GM19438 (cell line): ENCODE results near the gene SLC25A21.
"Not testable (repeated sequence)": the region's sequence is repeated elsewhere in the genome, so short reads cannot be mapped to it uniquely, and the experiment has no call there.

Source experiments
- ATAC-seq: cut with Tn5 transposase; IDR thresholded peaks from one replicate; pipeline ENCODE4 v1.9.1; 2021; ENCODE audit warnings: low read depth; ENCODE audit not compliant: unreplicated experiment

SLC25A21 gene

DNA sequence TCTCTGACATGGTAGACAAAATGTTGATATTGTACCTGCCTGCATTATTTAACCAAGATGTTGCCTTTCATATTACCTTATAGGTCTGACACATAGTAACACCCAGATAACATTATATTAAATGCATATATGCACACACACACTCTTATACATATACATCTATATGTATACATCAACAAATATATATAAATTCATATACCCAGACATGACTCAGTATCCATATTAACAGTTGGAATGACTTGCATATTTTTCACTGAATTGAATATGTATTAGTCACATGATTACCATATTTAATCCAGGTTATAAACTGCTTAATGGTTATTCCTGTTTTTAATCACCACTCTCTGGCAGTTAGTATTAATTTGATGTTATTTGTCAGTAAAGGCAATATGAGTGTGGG lies 425.5 kb downstream of the SLC25A21 start:
- ATAC-seq = no peak

GRCh38 chr14:36741858-36742257 lies 430.5 kb downstream of the SLC25A21 start:
- no peak for ATAC-seq

DNA sequence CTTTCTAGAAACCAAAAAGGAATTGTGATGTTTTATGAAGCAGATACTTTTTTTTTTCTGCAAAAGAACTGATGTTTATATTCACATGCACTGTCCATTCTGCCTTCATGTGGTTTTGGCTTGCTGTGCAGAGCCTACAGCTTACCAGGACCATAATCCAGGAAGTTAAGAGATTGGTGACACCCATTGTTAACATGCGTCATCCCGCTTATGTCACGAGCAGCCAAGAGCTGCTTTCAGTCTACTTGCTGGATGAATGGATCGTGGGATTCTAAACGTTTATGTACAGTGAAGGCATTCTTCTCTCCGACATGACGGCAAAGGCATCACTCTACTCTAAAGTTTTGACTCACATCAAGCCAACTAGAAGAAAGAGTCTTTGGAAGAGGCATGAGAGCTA lies 434.1 kb downstream of the SLC25A21 start:
- ATAC-seq = no peak

GRCh38 chr14:36726128-36726527 lies 446.3 kb downstream of the SLC25A21 start:
- ATAC-seq = no peak

- no peak for ATAC-seq
Measured at GRCh38 chr14:36724162-36724561, 448.2 kb downstream of the SLC25A21 start.

DNA sequence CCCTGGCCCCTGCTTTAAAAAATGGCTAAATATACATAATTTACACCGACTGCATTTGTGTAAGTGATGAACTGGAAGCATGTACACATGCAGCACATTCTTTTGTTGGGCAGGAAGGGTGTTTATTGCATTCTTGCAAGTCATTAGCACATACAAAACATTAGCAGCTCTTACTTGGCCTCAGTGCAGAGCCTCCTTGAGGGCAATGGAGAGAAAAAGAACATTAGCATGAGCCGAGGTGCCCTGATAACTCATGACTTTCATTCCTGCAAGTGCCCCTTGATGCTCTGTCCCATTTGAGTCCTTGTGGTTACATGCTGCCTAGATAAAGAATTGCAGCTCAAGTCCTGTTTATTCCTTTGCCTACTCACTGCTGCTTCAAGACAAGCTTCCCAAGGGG lies 448.9 kb downstream of the SLC25A21 start:
- no peak for ATAC-seq

DNA sequence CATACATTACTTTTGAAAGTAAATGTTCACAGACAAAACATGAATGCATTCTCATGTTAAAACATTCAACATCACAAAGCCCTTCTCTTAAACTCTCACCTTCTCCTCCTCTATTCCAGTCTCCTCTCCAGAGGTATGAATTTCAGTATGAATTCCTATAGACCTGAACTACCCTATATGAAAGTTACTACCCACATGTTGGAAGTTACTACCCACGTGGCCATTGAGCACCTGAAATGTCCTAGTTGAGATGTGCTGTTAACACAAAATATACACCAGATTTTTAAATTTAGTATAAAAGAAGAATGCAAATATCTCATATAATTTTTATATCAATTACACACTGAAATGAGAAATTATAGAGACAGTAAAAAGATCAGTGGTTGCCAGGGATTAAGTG lies 450.5 kb downstream of the SLC25A21 start:
- no peak for ATAC-seq

- no peak for ATAC-seq
Measured at GRCh38 chr14:36720657-36721056, 451.7 kb downstream of the SLC25A21 start.

GRCh38 chr14:36719823-36720222 lies 452.6 kb downstream of the SLC25A21 start:
- no peak for ATAC-seq

- no peak for ATAC-seq
Measured at GRCh38 chr14:36718216-36718615, 454.2 kb downstream of the SLC25A21 start.

- no peak for ATAC-seq
Measured at GRCh38 chr14:36717363-36717762, 455.0 kb downstream of the SLC25A21 start.

- no peak for ATAC-seq
Measured at GRCh38 chr14:36716614-36717184, 455.7 kb downstream of the SLC25A21 start.

DNA sequence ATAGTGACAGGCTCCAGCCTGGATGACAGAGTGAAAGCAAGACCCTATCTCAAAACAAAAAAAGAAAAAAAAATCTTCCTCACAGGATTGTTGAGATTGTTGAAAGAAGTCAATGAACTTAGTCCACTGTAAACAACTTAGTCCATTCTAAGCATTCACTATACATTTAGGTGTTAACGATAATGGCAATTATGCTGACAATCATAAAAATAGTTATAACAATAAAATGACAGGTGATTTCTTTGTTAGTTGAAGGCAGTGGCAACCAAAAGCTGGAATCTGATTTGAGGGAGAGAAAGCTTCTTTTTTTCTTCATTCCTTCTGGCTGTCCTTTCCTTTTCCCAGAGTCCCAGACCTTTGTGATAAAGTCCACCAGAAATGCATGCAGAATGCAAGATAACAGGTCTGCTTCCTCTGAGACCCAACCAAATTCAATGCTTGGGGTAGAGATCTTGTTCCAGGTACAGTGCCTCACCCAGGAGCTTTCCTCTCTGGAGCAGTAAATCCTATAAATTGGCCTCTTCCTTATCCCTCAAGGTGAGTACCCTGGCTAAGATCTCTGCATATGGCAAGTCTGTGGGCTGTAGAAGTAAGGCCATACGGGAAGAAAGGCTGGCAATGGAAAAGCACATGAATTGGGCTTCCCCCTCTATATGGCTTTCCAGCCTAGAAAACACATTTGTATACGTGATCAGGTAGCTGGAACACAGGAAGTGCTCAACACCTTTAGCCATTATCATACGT lies 458.3 kb downstream of the SLC25A21 start:
- no peak for ATAC-seq

DNA sequence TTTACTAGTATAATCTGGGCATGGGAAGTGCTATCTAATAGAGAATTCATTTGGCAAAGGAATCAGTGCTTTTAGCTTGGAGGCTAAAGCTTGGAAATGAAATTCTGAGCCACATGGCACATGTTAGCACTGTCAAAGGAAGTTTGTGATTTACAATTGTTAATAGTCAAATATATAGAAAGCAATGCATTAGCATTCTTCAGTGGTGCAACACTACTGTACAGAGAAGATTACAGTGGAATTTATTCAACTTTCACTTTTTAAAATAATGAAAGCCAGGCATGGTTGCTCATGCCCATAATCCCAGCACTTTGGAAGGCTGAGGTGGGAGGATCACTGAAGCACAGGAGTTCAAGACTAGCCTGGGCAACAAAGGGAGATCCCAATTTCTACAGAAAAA lies 464.8 kb downstream of the SLC25A21 start:
- no peak for ATAC-seq

- ATAC-seq = no peak
Measured at GRCh38 chr14:36702474-36702873, 469.9 kb downstream of the SLC25A21 start.

- no peak for ATAC-seq
Measured at GRCh38 chr14:36701132-36701531, 471.3 kb downstream of the SLC25A21 start.

DNA sequence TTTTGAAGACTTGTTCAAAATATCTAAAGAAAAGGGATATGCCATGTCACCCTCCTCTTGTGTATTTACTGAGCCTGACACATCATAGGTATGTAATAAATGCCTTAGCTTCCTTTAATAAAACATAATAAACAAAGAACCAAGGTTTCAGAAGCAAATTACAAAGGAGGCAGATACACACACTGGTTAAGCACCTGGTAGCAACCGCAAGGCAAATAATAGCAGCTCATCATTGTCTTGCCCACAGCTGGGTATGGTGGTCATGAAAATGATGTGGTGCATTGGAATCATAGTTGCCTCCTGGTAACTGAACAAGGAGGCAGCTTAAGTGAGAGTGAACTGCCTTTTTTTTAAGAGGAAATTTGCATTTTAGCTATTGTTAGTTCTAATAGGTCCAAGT lies 471.8 kb downstream of the SLC25A21 start:
- no peak for ATAC-seq

- ATAC-seq = not testable (repeated sequence)
Measured at GRCh38 chr14:36699420-36699819, 473.0 kb downstream of the SLC25A21 start.

GRCh38 chr14:36690311-36691040 lies 481.9 kb downstream of the SLC25A21 start:
- ATAC-seq = no peak

DNA sequence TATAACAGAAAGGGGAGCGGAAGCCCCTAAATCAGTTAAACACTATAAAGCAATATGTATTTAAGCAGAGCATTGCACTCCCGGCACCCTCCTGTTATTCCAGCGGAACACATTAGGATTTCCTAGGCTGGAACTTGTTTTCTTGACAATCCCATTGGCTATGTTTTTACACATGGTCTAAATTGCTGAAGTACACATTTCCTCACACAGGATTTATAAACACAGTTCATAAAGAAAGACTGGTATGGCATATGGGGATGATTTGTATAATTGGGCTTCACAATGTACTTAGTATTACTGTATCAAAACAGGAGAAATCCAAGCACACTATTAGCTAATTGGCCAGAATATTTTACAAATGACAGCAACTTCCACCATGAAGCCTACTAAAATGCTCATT lies 487.5 kb downstream of the SLC25A21 start:
- no peak for ATAC-seq

- no peak for ATAC-seq
Measured at GRCh38 chr14:36683083-36683724, 489.2 kb downstream of the SLC25A21 start.
